Kidney epithelial cell (primary cell): ENCODE results near the gene SLC25A12. TPM values are rescaled to one million over a fixed set of nuclear protein-coding genes. Genes with fewer than 3 reads are reported as not detected.
A peak's percentile ranks its signal among the peaks of the same experiment; 100 is the strongest.

Source experiments
- DNase-seq: peaks from one replicate; pipeline ENCODE4 v3.0.0-alpha.2; 2010; ENCODE audit warnings: low read depth
- H3K27me3 ChIP-seq: 2 replicates; pipeline ENCODE4 v1.6.0; 2011; ENCODE audit warnings: low read length; ENCODE audit not compliant: control insufficient read depth, insufficient read depth
- H3K36me3 ChIP-seq: 2 replicates; pipeline ENCODE4 v1.5.1; 2011; ENCODE audit warnings: low read length; ENCODE audit not compliant: control insufficient read depth, insufficient read depth
- H3K4me3 ChIP-seq: 2 replicates; pipeline ENCODE4 v1.5.1; 2011; ENCODE audit warnings: low read depth, mild to moderate bottlenecking, control low read depth, low read length
- total RNA-seq: library from RNA; depleted of rRNA; stranded (reverse); fragments of >200 nt; gene quantifications from 2 replicates; pipeline ENCODE4 v1.2.3, GENCODE V29; 2015
- TF ChIP-seq, protein P1 (sequence below): IDR thresholded peaks from 2 replicates; pipeline ENCODE4 v1.5.1; 2011; ENCODE audit warnings: mild to moderate bottlenecking, moderate library complexity, low read length, control low read depth, inconsistent platforms; ENCODE audit not compliant: insufficient read depth, poor library complexity, severe bottlenecking

Gene SLC25A12
- total RNA-seq, 1 donor from 2014 or later = 9.1 TPM

DNA sequence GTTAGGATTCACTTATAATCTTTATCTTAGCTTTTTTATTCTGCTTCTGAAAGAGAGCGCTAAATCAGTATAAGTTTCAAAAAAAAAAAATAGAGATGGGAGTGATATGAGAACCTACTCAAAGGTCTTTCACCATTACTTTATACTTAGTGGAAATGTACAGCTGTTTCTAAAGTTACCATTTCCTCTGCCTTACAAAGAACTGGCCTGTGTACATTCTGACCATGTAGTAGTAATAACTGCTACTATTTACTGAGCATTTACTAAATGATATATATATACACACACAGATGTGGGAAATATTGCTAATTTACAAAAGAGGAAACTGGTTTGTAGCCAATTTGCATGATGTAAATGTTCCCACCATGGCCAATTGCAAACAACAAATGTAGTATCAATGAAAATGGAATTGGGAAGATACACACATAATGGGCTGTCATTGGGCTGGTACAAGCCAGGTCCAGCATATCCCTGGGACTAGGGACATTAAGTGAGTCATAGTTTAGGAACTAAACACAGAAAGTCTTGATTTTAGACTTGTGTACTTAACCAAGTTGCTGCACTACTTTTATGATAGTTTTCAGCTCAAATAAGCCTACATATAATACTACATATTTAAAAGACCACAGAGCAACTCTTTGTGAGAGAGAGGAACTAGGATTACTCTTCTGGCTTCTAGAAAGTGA, 139.6 kb downstream of the SLC25A12 start:
- no peaks in the 10 kb centered on the region for H3K27me3 ChIP-seq
- no peak for DNase-seq
- H3K36me3 ChIP-seq = peaks cover 2% of the 10 kb centered on the region
- TF ChIP-seq, protein P1, sequence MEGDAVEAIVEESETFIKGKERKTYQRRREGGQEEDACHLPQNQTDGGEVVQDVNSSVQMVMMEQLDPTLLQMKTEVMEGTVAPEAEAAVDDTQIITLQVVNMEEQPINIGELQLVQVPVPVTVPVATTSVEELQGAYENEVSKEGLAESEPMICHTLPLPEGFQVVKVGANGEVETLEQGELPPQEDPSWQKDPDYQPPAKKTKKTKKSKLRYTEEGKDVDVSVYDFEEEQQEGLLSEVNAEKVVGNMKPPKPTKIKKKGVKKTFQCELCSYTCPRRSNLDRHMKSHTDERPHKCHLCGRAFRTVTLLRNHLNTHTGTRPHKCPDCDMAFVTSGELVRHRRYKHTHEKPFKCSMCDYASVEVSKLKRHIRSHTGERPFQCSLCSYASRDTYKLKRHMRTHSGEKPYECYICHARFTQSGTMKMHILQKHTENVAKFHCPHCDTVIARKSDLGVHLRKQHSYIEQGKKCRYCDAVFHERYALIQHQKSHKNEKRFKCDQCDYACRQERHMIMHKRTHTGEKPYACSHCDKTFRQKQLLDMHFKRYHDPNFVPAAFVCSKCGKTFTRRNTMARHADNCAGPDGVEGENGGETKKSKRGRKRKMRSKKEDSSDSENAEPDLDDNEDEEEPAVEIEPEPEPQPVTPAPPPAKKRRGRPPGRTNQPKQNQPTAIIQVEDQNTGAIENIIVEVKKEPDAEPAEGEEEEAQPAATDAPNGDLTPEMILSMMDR = no peak
- H3K4me3 ChIP-seq = no peak overlapping the region

DNA sequence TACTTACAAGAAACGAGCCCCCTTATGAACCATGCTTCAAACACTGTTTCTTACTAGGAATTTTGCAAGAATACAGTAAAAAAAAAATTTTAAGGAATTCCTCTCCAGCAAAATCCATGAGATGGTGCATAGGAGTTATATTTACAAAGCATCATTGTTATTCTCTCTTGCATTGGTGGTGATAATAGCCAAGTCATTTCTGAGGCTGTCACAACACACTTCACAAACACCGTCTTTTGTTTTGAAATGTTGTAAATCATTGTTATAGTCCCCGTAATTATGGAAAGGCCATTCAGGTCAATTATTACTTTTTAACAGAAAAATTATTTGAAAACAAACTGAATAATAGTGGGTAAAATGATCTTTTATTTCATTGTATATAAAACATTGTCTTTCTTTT, 146.7 kb downstream of the SLC25A12 start:
- Histone ChIP-seq H3K27me3 (no peaks in the 10 kb centered on the region), H3K4me3 (no peak overlapping the region), H3K36me3 (peaks cover 4% of the 10 kb centered on the region)
- DNase-seq = no peak
- TF ChIP-seq, protein P1 = no peak

DNA sequence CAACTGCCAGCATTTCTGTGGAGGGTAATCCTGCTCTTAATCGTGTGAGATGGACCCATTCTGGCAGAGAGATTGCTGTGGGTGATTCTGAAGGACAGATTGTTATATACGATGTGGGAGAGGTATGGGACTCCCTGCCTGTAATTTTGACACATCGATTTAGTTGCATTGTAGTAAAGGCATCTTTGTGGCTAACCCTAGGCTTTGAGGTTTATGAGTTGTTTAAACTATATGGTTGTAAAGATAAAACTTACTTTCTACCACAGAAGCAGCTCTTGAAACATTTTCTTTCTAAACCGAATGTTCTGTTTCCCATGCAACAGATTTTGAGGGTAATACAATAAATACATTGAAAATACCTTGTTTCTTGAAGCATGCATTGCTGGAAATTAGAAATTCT, 148.2 kb downstream of the SLC25A12 start:
- DNase-seq = no peak
- no peak overlapping the region for H3K4me3 ChIP-seq
- H3K36me3 ChIP-seq = peaks cover 3% of the 10 kb centered on the region
- TF ChIP-seq, protein P1 = no peak
- no peaks in the 10 kb centered on the region for H3K27me3 ChIP-seq

DNA sequence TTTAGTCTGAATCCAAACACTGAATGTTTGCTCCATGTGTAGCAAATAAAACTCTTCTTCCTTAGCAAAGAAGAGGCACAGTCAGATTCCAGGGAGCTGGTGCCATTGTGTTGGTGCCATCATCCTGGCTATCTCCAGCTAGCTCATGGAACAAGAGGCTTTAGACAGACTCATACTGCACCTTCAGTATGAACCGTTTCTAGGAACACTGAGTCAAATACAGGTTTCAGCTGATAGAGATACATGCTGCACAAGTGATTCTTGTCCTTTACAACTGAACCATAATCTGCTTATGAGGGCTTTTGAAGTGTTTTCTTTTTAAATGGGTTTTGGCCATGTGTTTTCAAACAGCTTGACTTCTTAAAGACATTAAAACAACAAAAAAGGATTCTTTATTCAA, 148.9 kb downstream of the SLC25A12 start:
- H3K27me3 ChIP-seq = no peaks in the 10 kb centered on the region
- TF ChIP-seq, protein P1 = no peak
- H3K4me3 ChIP-seq = no peak overlapping the region
- no peak for DNase-seq
- peaks cover 2% of the 10 kb centered on the region for H3K36me3 ChIP-seq

DNA sequence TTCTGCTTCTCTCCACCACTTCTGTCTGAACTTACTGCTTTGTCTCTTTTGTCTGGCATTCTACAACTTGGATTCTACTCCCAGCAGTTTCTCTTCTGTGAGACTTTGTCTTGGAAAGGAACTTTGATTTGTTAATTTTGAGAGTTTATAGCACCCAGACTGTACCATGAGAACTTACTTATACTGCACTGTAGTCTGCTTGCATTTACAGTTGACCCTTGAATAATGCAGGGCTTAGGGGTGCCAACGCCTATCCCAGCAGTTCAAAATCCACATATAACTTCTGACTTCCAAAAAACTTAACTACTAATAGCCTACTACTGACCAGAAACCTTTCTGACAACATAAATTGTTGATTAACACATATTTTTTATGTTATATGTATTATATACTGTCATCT, 151.3 kb downstream of the SLC25A12 start:
- TF ChIP-seq, protein P1 = no peak
- DNase-seq = no peak
- H3K27me3 ChIP-seq = no peaks in the 10 kb centered on the region
- no peak overlapping the region for H3K4me3 ChIP-seq
- peaks cover 2% of the 10 kb centered on the region for H3K36me3 ChIP-seq

DNA sequence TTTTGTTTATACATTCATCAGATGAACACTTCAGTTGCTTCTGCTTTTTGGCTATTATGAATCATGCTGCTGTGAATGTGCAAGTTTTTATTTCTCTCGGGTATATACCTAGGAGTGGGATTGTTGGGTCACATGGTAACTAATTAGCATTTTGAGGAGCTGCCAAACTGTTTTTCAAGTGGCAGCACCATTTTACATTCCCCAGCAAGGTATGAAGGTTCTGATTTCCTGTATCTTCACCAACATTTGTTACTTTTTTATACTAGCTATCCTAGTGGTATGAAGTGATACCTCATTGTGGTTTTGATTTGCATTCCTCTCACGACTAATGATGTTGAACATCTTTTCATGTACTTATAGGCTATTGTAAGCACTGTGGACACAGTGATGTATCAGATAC, 152.9 kb downstream of the SLC25A12 start:
- DNase-seq = peak; percentile 21
- no peaks in the 10 kb centered on the region for H3K27me3 ChIP-seq
- TF ChIP-seq, protein P1 = no peak
- no peak overlapping the region for H3K4me3 ChIP-seq
- H3K36me3 ChIP-seq = peaks cover 2% of the 10 kb centered on the region
